Retinal pigment epithelial cell (primary cell): ENCODE results near the gene CGREF1.
"Not testable (repeated sequence)": the region's sequence is repeated elsewhere in the genome, so short reads cannot be mapped to it uniquely, and the experiment has no call there.

Source experiments
- DNase-seq: peaks from one replicate; pipeline ENCODE4 v3.0.0-alpha.2; 2010; ENCODE audit warnings: low read depth
- H3K4me3 ChIP-seq: 2 replicates; pipeline ENCODE4 v1.5.1; 2011; ENCODE audit warnings: mild to moderate bottlenecking, low read length, control low read depth, moderate library complexity
- TF ChIP-seq, protein P1 (sequence below): conservative IDR thresholded peaks from 2 replicates; pipeline ENCODE4 v1.5.1; 2011; ENCODE audit warnings: low read depth, low read length, control low read depth, inconsistent platforms

Gene CGREF1

DNA sequence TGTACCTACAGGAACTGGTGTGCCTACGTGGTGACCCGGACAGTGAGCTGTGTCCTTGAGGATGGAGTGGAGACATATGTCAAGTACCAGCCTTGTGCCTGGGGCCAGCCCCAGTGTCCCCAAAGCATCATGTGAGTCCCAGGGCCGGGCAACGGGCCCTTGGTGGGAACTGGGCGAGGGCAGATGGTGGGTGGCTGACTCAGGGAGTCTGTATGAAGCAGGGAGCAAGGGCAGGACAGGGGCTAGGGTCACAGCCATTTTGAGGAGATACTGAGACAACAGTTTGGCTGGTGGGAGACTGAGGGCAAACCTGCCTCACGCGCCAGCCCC lies 38.8 kb downstream of the CGREF1 start:
- no peak for DNase-seq
- TF ChIP-seq, protein P1, sequence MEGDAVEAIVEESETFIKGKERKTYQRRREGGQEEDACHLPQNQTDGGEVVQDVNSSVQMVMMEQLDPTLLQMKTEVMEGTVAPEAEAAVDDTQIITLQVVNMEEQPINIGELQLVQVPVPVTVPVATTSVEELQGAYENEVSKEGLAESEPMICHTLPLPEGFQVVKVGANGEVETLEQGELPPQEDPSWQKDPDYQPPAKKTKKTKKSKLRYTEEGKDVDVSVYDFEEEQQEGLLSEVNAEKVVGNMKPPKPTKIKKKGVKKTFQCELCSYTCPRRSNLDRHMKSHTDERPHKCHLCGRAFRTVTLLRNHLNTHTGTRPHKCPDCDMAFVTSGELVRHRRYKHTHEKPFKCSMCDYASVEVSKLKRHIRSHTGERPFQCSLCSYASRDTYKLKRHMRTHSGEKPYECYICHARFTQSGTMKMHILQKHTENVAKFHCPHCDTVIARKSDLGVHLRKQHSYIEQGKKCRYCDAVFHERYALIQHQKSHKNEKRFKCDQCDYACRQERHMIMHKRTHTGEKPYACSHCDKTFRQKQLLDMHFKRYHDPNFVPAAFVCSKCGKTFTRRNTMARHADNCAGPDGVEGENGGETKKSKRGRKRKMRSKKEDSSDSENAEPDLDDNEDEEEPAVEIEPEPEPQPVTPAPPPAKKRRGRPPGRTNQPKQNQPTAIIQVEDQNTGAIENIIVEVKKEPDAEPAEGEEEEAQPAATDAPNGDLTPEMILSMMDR = no peak
- no peak overlapping the region for H3K4me3 ChIP-seq

DNA sequence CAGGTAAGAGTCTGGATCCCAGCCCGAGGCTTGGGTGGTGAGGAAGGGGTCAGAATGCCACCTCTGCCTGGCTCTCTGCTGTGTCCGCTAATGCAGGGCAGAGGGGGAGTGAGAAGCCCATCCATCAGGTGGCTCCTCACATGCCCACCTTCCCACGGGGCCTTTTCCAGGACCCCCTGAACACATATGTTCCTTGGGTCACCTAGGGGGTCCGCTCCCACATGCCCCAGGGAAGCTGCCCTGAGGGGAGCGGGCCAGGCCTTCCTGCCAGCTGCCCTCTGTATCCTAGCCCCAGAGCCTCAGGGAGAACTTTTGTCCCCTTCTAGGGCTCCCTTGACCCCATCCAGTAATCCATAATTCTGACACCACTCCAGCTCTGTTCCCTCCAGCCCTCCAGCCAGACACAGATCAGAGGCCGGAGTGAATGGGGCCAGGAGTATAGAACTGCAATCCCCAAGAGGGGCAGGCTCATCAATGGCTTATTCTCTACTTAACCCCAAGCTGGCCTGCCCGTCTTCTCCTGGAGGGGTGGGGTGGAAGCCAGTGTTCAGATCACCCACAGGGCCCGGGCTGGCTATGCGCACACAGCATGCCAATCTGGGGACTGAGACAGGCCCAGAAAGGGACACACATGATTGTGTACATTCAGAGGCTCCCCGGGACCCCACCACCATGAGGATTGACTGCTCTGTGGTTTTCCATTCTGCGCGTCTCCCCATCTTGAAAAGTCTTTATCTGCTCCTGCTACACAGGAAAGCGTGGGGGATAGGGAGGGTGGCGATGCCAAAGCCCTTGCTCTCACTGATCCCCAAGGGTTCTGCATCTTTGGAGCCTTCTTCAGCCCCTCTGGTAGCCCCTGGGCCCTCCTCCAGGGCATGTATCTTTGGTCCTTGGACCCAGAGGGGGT lies 39.4 kb downstream of the CGREF1 start:
- DNase-seq = no peak
- TF ChIP-seq, protein P1 = no peak
- H3K4me3 ChIP-seq = no peak overlapping the region

DNA sequence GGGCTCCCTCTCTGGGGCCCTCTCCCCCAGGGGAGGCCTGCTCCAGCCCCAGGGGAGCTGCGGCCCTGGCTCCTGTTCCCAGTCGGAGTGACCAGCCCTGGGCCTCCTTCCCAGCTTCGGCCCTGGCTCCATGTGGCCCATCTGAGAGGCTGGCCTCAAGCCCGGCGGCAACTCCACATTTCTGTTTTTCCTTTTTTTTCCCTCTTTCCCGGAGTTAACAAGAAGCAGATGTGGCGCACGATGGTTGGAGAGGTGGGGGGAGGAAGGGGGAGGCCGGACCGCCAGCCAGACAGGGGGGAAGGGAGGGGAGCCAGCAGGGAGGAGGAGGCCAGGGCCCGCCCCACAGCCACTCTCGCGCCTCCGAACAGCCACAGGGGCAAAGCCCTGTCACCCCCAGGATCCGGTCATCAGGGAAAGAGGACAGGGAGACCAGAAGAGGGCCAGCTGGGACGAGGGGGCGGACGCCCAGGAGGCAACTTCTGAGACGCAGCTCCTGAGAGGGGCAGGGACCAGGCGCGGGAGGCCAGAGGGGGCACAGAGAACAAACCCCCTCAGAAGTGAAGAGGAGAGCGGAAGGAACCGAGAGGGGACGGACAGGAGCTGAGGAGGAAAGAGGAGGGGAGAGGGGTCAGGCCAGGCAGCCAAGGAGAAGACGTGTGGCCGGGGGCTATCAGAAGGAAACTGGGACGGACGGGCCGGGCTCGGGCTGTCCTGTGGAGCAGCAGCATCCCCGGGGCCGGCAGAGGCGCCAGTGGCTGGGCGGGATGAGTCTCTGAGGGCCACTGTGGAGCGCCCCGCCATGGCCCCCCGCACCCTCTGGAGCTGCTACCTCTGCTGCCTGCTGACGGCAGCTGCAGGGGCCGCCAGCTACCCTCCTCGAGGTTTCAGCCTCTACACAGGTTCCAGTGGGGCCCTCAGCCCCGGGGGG lies 40.4 kb downstream of the CGREF1 start, which contains the start of gene EMILIN1:
Gene EMILIN1 (plus strand): TSS at position 349 of the 928 bp plus-strand sequence. CDS start 451 bp downstream, at position 800.
- DNase-seq = no peak
- TF ChIP-seq, protein P1 = no peak
- no peak within 1 kb of the TSS for H3K4me3 ChIP-seq

DNA sequence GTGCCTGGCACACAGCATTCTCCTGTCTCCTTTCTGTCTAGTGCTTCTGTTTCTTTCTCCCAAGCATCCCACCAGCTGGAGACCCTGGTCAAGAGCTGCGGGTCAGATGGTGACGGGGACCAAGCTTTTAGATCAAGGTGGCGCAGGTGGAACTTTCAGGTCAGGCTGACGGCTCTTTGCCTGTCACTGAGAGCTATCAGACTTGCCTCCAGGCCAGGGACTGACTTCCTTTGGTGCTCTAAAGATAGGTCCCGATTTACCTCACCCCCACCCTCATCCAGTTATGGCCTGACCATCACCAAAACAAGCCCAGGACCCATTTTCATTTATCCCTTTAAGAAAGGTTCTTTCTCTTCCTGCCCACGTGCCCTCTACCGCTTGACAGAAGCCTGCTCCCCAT lies 41.7 kb downstream of the CGREF1 start:
- TF ChIP-seq, protein P1 = no peak
- no peak overlapping the region for H3K4me3 ChIP-seq
- DNase-seq = no peak

DNA sequence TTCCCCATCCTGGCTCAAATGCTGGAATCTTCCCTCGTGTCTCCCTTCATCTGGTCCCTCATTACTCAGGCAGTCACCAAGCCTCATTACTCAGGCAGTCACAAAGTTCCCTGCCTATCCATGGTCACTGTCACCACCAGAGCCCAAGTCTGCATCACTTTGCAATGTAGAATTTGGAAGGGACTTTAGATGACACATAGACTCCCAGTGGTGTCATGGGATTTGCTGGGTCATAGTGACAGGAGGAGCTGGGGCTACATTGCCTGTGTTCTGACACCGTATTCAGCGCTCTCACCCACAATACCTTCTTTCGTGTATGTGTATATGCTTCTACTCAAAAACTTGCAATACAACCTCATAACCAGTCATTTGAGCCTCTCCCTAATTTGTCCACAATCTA lies 42.6 kb downstream of the CGREF1 start:
- TF ChIP-seq, protein P1 = no peak
- no peak overlapping the region for H3K4me3 ChIP-seq
- DNase-seq = no peak

DNA sequence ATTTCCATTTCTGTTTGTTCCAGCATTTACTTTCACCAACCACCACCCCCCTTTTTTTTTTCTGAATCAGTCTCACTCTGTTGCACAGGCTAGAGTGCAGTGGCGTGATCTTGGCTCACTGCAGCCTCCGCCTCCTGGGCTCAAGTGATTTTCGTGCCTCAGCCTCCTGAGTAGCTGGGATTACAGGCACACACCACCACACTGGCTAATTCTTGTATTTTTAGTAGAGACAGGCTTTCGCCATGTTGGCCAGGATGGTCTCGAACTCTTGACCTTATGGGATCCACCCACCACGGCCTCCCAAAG lies 43.4 kb downstream of the CGREF1 start:
- not testable (repeated sequence) for DNase-seq, H3K4me3 ChIP-seq

DNA sequence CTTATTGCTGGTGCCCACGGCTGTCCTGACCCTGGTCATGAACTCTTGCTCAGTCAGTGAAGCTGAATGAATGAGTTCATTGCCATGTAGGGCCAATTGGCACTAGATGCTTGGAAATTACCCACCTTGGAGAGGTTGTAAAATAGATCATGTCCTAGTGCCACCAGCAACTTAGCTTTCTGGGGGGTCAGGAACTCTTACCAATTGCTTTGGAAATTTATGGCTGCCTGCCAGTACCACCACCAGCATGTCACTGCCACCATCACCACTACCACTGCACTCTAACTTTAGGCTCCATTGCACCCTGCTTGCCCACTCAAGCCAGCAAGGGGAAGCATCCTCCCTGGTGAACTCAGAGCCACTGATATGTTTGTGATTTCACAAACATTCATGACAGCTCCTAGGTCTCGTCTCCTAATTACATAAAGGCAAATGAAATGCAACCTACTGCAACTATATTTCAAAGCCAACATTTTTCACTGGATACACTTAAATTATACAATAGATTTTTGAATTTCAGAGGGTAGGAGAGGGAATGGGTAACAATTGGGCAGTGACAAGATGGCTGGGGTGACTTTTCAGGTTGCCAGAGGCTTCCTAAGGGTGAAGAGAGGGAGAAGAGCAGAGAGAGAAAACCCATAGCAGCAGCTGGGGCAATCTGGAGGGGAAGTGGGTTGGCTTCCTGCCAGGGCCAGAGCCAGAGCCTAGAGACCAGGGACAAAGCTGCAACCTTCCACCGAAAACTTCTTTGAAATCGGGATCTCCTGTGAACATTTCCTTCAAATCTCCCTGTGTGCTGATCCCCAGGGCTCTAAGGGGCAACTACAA lies 44.0 kb downstream of the CGREF1 start:
- no peak for DNase-seq
- TF ChIP-seq, protein P1 = no peak
- no peak overlapping the region for H3K4me3 ChIP-seq
